WI38 (cell line): ENCODE results near the gene RAI14.

Experiments
- H3K4me3 ChIP-seq: 2 replicates; pipeline ENCODE4 v1.5.1; 2011; ENCODE audit warnings: low read depth, mild to moderate bottlenecking, control low read depth, low read length
- CTCF ChIP-seq: IDR thresholded peaks from 2 replicates; pipeline ENCODE4 v1.5.1; 2012; ENCODE audit warnings: low read depth, mild to moderate bottlenecking, control low read depth, low read length

The RAI14 gene

GRCh38 chr5:34626036-34626435 lies 30.1 kb upstream of the RAI14 start:
- no peak overlapping the region for H3K4me3 ChIP-seq
- TF ChIP-seq CTCF = no peak

- no peak for TF ChIP-seq CTCF
- no peak overlapping the region for H3K4me3 ChIP-seq
Observed at GRCh38 chr5:34626751-34627150, 29.4 kb upstream of the RAI14 start.

- no peak overlapping the region for H3K4me3 ChIP-seq
- TF ChIP-seq CTCF = no peak
Observed at GRCh38 chr5:34627794-34628193, 28.3 kb upstream of the RAI14 start.

GRCh38 chr5:34628373-34628772 lies 27.8 kb upstream of the RAI14 start:
- no peak overlapping the region for H3K4me3 ChIP-seq
- TF ChIP-seq CTCF = no peak

- no peak for TF ChIP-seq CTCF
Observed at GRCh38 chr5:34630596-34630995, 25.5 kb upstream of the RAI14 start.

GRCh38 chr5:34632807-34633422 lies 23.2 kb upstream of the RAI14 start:
- H3K4me3 ChIP-seq = no peak overlapping the region
- no peak for TF ChIP-seq CTCF

More at GRCh38 chr5:34630596-34630995, 25.5 kb upstream of the RAI14 start:
- no peak overlapping the region for H3K4me3 ChIP-seq

- no peak for TF ChIP-seq CTCF
- H3K4me3 ChIP-seq = no peak overlapping the region
Observed at GRCh38 chr5:34639852-34640626, 16.1 kb upstream of the RAI14 start.
